Measurements from ENCODE around the gene UTP3. TPM values are rescaled to one million over a fixed set of nuclear protein-coding genes. Genes with fewer than 3 reads are reported as not detected.

Gene UTP3
- total and polyA plus RNA-seq, 4 donors = 6.5 to 12.8 (median 10.9) TPM

GRCh38 chr4:70715097-70715496 lies 26.8 kb downstream of the UTP3 start:
- H3K27ac ChIP-seq (ENCODE audit: low read depth in 1 of 2, low read length in 2 of 2) = no peak overlapping the region
- 82% methylated on average over 6 of the region's 6 CpGs for WGBS

More at GRCh38 chr4:70715097-70715496, 26.8 kb downstream of the UTP3 start:
- TF ChIP-seq, protein P1, sequence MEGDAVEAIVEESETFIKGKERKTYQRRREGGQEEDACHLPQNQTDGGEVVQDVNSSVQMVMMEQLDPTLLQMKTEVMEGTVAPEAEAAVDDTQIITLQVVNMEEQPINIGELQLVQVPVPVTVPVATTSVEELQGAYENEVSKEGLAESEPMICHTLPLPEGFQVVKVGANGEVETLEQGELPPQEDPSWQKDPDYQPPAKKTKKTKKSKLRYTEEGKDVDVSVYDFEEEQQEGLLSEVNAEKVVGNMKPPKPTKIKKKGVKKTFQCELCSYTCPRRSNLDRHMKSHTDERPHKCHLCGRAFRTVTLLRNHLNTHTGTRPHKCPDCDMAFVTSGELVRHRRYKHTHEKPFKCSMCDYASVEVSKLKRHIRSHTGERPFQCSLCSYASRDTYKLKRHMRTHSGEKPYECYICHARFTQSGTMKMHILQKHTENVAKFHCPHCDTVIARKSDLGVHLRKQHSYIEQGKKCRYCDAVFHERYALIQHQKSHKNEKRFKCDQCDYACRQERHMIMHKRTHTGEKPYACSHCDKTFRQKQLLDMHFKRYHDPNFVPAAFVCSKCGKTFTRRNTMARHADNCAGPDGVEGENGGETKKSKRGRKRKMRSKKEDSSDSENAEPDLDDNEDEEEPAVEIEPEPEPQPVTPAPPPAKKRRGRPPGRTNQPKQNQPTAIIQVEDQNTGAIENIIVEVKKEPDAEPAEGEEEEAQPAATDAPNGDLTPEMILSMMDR (IDR thresholded peaks at IDR 0.05; ENCODE audit: low read depth, low read length, missing input control) = no peak
- TF ChIP-seq MAX (IDR thresholded peaks at IDR 0.05) = no peak
- TF ChIP-seq, protein P2, sequence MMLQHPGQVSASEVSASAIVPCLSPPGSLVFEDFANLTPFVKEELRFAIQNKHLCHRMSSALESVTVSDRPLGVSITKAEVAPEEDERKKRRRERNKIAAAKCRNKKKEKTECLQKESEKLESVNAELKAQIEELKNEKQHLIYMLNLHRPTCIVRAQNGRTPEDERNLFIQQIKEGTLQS (IDR thresholded peaks at IDR 0.05) = no peak
- no peak for TF ChIP-seq GABPA (IDR thresholded peaks at IDR 0.05 in 1 of 2, conservative IDR thresholded peaks at IDR 0.05 in 1 of 2)
- no peak for TF ChIP-seq RAD21 (IDR thresholded peaks at IDR 0.05)
- no peak for TF ChIP-seq EGR1 (IDR thresholded peaks at IDR 0.05; ENCODE audit: low read depth in 2 of 2)
- TF ChIP-seq HNF4A (conservative IDR thresholded peaks at IDR 0.05) = no peak
- TF ChIP-seq, protein P3, sequence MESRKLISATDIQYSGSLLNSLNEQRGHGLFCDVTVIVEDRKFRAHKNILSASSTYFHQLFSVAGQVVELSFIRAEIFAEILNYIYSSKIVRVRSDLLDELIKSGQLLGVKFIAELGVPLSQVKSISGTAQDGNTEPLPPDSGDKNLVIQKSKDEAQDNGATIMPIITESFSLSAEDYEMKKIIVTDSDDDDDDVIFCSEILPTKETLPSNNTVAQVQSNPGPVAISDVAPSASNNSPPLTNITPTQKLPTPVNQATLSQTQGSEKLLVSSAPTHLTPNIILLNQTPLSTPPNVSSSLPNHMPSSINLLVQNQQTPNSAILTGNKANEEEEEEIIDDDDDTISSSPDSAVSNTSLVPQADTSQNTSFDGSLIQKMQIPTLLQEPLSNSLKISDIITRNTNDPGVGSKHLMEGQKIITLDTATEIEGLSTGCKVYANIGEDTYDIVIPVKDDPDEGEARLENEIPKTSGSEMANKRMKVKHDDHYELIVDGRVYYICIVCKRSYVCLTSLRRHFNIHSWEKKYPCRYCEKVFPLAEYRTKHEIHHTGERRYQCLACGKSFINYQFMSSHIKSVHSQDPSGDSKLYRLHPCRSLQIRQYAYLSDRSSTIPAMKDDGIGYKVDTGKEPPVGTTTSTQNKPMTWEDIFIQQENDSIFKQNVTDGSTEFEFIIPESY (IDR thresholded peaks at IDR 0.05) = no peak
- no peak for TF ChIP-seq HNF4G (IDR thresholded peaks at IDR 0.05)
- no peak for TF ChIP-seq REST (IDR thresholded peaks at IDR 0.05)
- no peak for TF ChIP-seq TAF1 (conservative IDR thresholded peaks at IDR 0.05)
- TF ChIP-seq NR2F2 (IDR thresholded peaks at IDR 0.05) = no peak
- no peak for TF ChIP-seq FOXA1 (IDR thresholded peaks at IDR 0.05)
- TF ChIP-seq FOXA2 (IDR thresholded peaks at IDR 0.05) = no peak
- no peaks in the 10 kb centered on the region for H3K27me3 ChIP-seq (ENCODE audit: control insufficient read depth in 4 of 4, insufficient read depth in 4 of 4, low read length in 3 of 4)
- no peak overlapping the region for H3K4me3 ChIP-seq (ENCODE audit: low read depth in 1 of 3, low read length in 3 of 3)
- no peaks in the 10 kb centered on the region for H3K36me3 ChIP-seq (ENCODE audit: control insufficient read depth in 4 of 4, insufficient read depth in 3 of 4, low read depth in 1 of 4, low read length in 3 of 4)
- H3K9ac ChIP-seq (ENCODE audit: low read depth in 1 of 2, low read length in 2 of 2) = no peak overlapping the region
- H3K9me3 ChIP-seq (ENCODE audit: control insufficient read depth in 4 of 4, low read length in 3 of 4) = no peaks in the 10 kb centered on the region
- no peak for DNase-seq (ENCODE audit: low spot score)
- H3K4me1 ChIP-seq (ENCODE audit: control insufficient read depth in 4 of 4, insufficient read depth in 4 of 4, low read length in 3 of 4) = peaks cover 4 to 34% (median 21%) of the 10 kb centered on the region in 4 donors
